GM18526 (cell line): ENCODE results near the gene EFS.
A peak's percentile ranks its signal among the peaks of the same experiment; 100 is the strongest.

Experiments used
- POLR2A ChIP-seq: IDR thresholded peaks from 3 replicates; pipeline ENCODE4 v1.6.1; 2011; ENCODE audit not compliant: insufficient read length; ENCODE audit errors: extremely low read depth

The EFS gene

GRCh38 chr14:23316300-23316699 lies 48.7 kb downstream of the EFS start:
- no peak for TF ChIP-seq POLR2A

DNA sequence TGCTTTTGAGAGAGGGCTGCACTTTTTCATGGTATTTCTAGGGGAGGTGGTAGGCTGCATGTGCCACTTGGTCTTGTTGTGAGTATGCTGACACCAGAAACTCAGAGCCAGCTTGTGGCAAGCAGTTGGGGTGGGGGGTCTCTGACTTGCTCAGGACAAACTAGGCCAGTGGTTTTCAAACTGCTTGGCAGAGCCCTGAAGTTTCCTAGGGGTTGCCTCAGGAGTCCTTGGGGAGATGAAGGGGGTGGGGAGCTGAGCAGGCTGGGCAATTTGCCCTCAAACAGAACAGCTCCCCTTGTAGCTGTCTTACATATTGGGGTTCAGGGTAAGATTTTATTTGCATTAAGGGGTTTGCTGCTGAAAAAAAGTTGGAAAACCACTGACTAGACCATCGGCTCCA lies 54.4 kb downstream of the EFS start:
- TF ChIP-seq POLR2A, result no peak

- TF ChIP-seq POLR2A, result no peak
Observed at GRCh38 chr14:23308721-23309445, 56.1 kb downstream of the EFS start.

- TF ChIP-seq POLR2A, result no peak
Observed at GRCh38 chr14:23307687-23308644, 57.0 kb downstream of the EFS start.

GRCh38 chr14:23307146-23307530 lies 57.8 kb downstream of the EFS start:
- no peak for TF ChIP-seq POLR2A

DNA sequence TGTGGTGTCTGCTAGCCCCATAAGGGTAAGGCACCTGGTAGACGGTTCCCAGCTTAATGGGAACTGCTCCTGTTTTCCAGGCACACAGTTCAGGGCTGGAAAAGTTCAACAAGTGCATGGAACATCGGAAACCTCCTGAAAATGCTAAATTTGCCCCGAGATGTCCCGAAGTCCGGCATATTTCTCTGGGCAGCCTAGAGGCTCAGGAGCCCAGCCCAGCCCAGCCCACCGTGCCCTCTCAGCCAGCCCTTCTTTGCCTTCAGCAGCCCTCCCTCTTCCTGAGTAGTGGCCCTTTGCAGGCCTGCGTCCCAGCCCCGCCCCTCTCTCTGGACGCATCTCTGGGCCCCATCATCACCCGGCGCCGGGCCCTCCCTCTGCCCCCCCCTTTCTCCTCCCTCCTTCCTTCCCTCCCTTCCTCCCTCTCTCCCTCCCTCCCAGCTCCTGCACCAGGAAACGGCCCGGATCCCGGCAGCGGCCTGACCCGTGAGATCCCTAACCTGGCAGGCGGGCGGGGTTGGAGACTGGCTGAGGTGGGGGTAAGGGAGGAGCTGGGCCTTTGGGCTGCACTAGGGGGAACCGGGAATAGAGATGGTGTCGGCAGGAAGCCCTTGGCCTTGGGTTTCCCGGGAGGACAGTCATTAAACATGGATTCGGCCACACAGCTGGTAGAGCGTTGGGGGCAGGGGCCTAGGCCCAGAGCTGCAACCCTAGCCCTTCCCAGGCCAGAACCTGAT lies 58.4 kb downstream of the EFS start, which contains the start of gene BCL2L2:
Gene BCL2L2, plus strand, starts transcription at position 422 of the 734 bp plus-strand sequence. CDS start 935 bp downstream, outside the sequence.
- peak; percentile 77 for TF ChIP-seq POLR2A
